DND-41 (cell line): Measurements from ENCODE around the gene RND1.

Experiments
- ATAC-seq: fragments of 200-7000 bp; cut with Tn5 transposase; 3 replicates; pipeline ENCODE4 v1.9.1; 2021; ENCODE audit warnings: low read depth; ENCODE audit not compliant: insufficient read depth
- DNase-seq: peaks from one replicate; pipeline ENCODE4 v3.0.0-alpha.2; 2020
- H2AFZ ChIP-seq: 2 replicates; pipeline ENCODE4 v1.6.0; 2012; ENCODE audit warnings: low read depth, low read length
- H3K27ac ChIP-seq: 2 replicates; pipeline ENCODE4 v1.5.1; 2012; ENCODE audit warnings: low read length, inconsistent platforms
- H3K27me3 ChIP-seq: fragments of 200-600 bp; sonication (generic); 2 replicates; pipeline ENCODE4 v1.6.0; 2012; ENCODE audit warnings: low read length, mild to moderate bottlenecking, inconsistent platforms; ENCODE audit not compliant: insufficient read depth, poor library complexity
- H3K36me3 ChIP-seq: 2 replicates; pipeline ENCODE4 v1.5.1; 2012; ENCODE audit warnings: low read length, inconsistent platforms; ENCODE audit not compliant: insufficient read depth
- H3K4me1 ChIP-seq: 2 replicates; pipeline ENCODE4 v1.5.1; 2012; ENCODE audit warnings: mild to moderate bottlenecking, low read length; ENCODE audit not compliant: insufficient read depth
- H3K4me2 ChIP-seq: 2 replicates; pipeline ENCODE4 v1.6.0; 2012; ENCODE audit warnings: mild to moderate bottlenecking, moderate library complexity, low read length, inconsistent platforms; ENCODE audit not compliant: insufficient read depth
- H3K4me3 ChIP-seq, 2 experiments: fragments of 200-600 bp in 1 of 2; shearing (Covaris generic) in 1 of 2; 2 replicates each; pipeline ENCODE4 v1.5.1; 2012 to 2016; ENCODE audit warnings: inconsistent platforms in 2 of 2, low read length in 2 of 2, mild to moderate bottlenecking in 2 of 2, low read depth in 1 of 2, moderate library complexity in 1 of 2
- H3K79me2 ChIP-seq: 2 replicates; pipeline ENCODE4 v1.6.0; 2012; ENCODE audit warnings: low read length, inconsistent platforms; ENCODE audit not compliant: insufficient read depth
- H3K9ac ChIP-seq: 2 replicates; pipeline ENCODE4 v1.6.0; 2012; ENCODE audit warnings: low read depth, mild to moderate bottlenecking, inconsistent platforms, low read length, moderate library complexity
- H3K9me3 ChIP-seq: 2 replicates; pipeline ENCODE4 v1.5.1; 2012; ENCODE audit warnings: low read length, moderate library complexity, mild to moderate bottlenecking, inconsistent platforms; ENCODE audit not compliant: insufficient read depth, severe bottlenecking
- H4K20me1 ChIP-seq: 2 replicates; pipeline ENCODE4 v1.6.0; 2012; ENCODE audit warnings: low read length; ENCODE audit not compliant: insufficient read depth
- EZH2 ChIP-seq: IDR thresholded peaks from 3 replicates; pipeline ENCODE4 v1.6.1; 2012; ENCODE audit warnings: borderline replicate concordance, low read depth, mild to moderate bottlenecking, moderate library complexity, low read length, inconsistent platforms; ENCODE audit not compliant: severe bottlenecking
- TF ChIP-seq, protein P1 (sequence below): IDR thresholded peaks from 2 replicates; pipeline ENCODE4 v1.5.1; 2012; ENCODE audit warnings: borderline replicate concordance, low read length, moderate library complexity, mild to moderate bottlenecking; ENCODE audit not compliant: poor library complexity, severe bottlenecking; ENCODE audit errors: extremely low read depth

Gene RND1

GRCh38 chr12:48889679-48890078, 24.0 kb upstream of the RND1 start:
- Histone ChIP-seq H4K20me1 (no peaks in the 10 kb centered on the region), H2AFZ (no peak overlapping the region), H3K27me3 (peaks cover 6% of the 10 kb centered on the region), H3K79me2 (no peaks in the 10 kb centered on the region), H3K36me3 (no peaks in the 10 kb centered on the region), H3K4me1 (peaks cover 7% of the 10 kb centered on the region), H3K9ac (no peak overlapping the region), H3K4me3 (no peak overlapping the region), H3K9me3 (no peaks in the 10 kb centered on the region), H3K4me2 (no peak overlapping the region), H3K27ac (no peak overlapping the region)
- no peak for TF ChIP-seq EZH2
- TF ChIP-seq, protein P1, sequence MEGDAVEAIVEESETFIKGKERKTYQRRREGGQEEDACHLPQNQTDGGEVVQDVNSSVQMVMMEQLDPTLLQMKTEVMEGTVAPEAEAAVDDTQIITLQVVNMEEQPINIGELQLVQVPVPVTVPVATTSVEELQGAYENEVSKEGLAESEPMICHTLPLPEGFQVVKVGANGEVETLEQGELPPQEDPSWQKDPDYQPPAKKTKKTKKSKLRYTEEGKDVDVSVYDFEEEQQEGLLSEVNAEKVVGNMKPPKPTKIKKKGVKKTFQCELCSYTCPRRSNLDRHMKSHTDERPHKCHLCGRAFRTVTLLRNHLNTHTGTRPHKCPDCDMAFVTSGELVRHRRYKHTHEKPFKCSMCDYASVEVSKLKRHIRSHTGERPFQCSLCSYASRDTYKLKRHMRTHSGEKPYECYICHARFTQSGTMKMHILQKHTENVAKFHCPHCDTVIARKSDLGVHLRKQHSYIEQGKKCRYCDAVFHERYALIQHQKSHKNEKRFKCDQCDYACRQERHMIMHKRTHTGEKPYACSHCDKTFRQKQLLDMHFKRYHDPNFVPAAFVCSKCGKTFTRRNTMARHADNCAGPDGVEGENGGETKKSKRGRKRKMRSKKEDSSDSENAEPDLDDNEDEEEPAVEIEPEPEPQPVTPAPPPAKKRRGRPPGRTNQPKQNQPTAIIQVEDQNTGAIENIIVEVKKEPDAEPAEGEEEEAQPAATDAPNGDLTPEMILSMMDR: no peak
- DNase-seq (no peak), ATAC-seq (no peak)

DNA sequence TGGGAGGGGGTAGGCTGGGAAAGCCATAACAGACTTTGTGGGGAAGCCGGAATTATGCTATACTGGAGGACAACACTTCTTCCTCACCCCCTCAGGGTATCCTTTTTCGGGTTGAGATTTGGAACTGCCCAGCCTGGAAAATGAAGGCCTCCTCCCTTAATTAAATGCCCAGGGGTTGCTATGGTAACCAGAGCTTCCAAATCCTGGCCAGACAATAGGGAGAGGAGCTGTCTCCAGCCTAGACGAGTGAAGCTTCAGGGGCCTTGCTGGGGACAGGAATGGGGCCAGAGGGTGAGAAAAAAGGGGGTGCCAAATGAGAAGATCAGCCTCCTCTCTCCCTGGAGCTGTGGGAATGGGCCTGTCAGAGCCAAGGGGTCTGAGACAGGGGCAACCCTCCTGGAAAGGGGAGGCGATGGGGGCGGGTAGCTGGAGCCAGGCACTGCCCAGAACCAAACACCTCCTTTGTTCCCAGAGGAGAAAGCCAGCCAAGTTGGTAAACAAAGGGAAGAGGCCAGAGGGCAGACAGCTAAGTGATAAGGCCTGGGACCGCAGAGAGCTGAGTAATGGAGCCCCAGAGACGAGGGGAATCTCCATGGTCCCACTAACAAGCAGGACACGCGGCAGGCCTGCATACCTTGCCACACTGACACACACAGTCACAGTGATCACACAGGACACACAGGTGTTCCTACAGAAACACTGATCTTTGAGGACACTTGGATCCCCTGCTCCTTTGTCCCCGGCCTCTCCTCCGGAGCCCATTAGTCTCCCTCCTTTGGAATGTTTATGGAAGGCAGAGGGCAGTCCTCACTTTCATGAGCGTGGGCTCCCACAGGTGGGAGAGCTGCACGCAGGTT, 17.9 kb upstream of the RND1 start:
- ATAC-seq (no peak), DNase-seq (no peak)
- Histone ChIP-seq H3K79me2 (no peaks in the 10 kb centered on the region), H3K4me3 (no peak overlapping the region), H3K27me3 (peaks cover 31% of the 10 kb centered on the region), H3K9ac (no peak overlapping the region), H3K27ac (no peak overlapping the region), H3K4me1 (no peaks in the 10 kb centered on the region), H3K9me3 (no peaks in the 10 kb centered on the region), H2AFZ (no peak overlapping the region), H3K36me3 (no peaks in the 10 kb centered on the region), H4K20me1 (no peaks in the 10 kb centered on the region), H3K4me2 (no peak overlapping the region)
- TF ChIP-seq EZH2: no peak
- TF ChIP-seq, protein P1: no peak

- no peak for DNase-seq
- no peaks in the 10 kb centered on the region for H3K4me1 ChIP-seq
- no peak overlapping the region for H3K4me3 ChIP-seq
- no peaks in the 10 kb centered on the region for H3K9me3 ChIP-seq
- H3K36me3 ChIP-seq: no peaks in the 10 kb centered on the region
- H3K79me2 ChIP-seq: no peaks in the 10 kb centered on the region
- H3K4me2 ChIP-seq: no peak overlapping the region
- no peak overlapping the region for H3K9ac ChIP-seq
- peaks cover 31% of the 10 kb centered on the region for H3K27me3 ChIP-seq
- no peak overlapping the region for H2AFZ ChIP-seq
- TF ChIP-seq, protein P1: no peak
- no peak for TF ChIP-seq EZH2
- H3K27ac ChIP-seq: no peak overlapping the region
- ATAC-seq: no peak
- no peaks in the 10 kb centered on the region for H4K20me1 ChIP-seq
Observed at GRCh38 chr12:48882972-48883304, 17.3 kb upstream of the RND1 start.

GRCh38 chr12:48882315-48882687, 16.6 kb upstream of the RND1 start:
- H3K4me1 ChIP-seq: no peaks in the 10 kb centered on the region
- H3K4me2 ChIP-seq: no peak overlapping the region

More at GRCh38 chr12:48882315-48882687, 16.6 kb upstream of the RND1 start:
- no peak overlapping the region for H3K27ac ChIP-seq
- no peaks in the 10 kb centered on the region for H3K36me3 ChIP-seq
- H2AFZ ChIP-seq: no peak overlapping the region
- no peak overlapping the region for H3K9ac ChIP-seq
- ATAC-seq (no peak), DNase-seq (no peak)
- H4K20me1 ChIP-seq: no peaks in the 10 kb centered on the region
- peaks cover 31% of the 10 kb centered on the region for H3K27me3 ChIP-seq
- no peak overlapping the region for H3K4me3 ChIP-seq
- no peaks in the 10 kb centered on the region for H3K9me3 ChIP-seq
- H3K79me2 ChIP-seq: no peaks in the 10 kb centered on the region
- TF ChIP-seq EZH2: no peak
- TF ChIP-seq, protein P1: no peak
